ENCODE measurements around the gene GALNT16.

DNA sequence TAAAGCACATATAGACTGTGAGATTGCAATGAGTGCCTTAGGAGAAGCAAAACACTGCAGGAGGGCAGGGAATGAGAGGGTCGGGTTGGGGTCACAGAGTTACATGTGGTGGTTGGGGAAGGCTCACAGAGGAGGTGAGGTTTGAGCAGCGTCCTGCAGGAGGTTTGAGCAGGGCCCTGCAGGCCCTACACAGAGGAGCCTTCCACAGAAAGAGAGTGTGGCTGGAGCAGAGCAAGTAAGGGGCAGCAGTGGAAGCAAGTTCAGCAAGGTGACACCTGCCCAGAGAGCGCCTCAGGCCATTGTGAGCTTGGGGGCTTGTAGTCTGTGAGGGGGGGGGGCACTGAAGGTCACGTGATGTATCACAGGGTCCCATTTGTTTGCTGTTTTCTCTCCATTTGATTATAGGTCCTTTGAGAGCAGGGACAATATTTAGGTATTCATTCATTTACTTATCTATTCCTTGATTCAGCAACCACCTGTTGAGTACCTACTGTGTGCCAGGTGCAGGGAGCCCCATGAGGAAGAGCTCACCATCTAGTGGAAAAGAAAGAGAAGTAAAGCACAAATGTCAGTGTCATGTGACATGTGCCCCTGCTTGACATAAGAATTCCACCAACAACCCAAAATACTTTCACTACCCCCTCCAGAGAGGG lies 56.6 kb downstream of the GALNT16 start:
- TF ChIP-seq, protein P1, sequence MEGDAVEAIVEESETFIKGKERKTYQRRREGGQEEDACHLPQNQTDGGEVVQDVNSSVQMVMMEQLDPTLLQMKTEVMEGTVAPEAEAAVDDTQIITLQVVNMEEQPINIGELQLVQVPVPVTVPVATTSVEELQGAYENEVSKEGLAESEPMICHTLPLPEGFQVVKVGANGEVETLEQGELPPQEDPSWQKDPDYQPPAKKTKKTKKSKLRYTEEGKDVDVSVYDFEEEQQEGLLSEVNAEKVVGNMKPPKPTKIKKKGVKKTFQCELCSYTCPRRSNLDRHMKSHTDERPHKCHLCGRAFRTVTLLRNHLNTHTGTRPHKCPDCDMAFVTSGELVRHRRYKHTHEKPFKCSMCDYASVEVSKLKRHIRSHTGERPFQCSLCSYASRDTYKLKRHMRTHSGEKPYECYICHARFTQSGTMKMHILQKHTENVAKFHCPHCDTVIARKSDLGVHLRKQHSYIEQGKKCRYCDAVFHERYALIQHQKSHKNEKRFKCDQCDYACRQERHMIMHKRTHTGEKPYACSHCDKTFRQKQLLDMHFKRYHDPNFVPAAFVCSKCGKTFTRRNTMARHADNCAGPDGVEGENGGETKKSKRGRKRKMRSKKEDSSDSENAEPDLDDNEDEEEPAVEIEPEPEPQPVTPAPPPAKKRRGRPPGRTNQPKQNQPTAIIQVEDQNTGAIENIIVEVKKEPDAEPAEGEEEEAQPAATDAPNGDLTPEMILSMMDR (IDR thresholded peaks at IDR 0.05; ENCODE audit: poor library complexity), result no peak
- TF ChIP-seq EZH2 (IDR thresholded peaks at IDR 0.05; ENCODE audit: borderline replicate concordance), result no peak
- no peak for TF ChIP-seq EZH2phosphoT487 (IDR thresholded peaks at IDR 0.05; ENCODE audit: low read depth, severe bottlenecking, unreplicated experiment)
